ENCODE data around the gene FAM167B.

GRCh38 chr1:32231843-32232432, 15.1 kb upstream of the FAM167B start:
- TF ChIP-seq, protein P1, sequence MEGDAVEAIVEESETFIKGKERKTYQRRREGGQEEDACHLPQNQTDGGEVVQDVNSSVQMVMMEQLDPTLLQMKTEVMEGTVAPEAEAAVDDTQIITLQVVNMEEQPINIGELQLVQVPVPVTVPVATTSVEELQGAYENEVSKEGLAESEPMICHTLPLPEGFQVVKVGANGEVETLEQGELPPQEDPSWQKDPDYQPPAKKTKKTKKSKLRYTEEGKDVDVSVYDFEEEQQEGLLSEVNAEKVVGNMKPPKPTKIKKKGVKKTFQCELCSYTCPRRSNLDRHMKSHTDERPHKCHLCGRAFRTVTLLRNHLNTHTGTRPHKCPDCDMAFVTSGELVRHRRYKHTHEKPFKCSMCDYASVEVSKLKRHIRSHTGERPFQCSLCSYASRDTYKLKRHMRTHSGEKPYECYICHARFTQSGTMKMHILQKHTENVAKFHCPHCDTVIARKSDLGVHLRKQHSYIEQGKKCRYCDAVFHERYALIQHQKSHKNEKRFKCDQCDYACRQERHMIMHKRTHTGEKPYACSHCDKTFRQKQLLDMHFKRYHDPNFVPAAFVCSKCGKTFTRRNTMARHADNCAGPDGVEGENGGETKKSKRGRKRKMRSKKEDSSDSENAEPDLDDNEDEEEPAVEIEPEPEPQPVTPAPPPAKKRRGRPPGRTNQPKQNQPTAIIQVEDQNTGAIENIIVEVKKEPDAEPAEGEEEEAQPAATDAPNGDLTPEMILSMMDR (IDR thresholded peaks at IDR 0.05; ENCODE audit: low read depth, low read length, poor library complexity, severe bottlenecking) = no peak
- TF ChIP-seq EZH2phosphoT487 (IDR thresholded peaks at IDR 0.05; ENCODE audit: borderline replicate concordance, low read length) = no peak

Data from DOHH2 (cell line).